Vagina (tissue), 2 donors: Measurements from ENCODE around the gene TECTA.

ENCODE experiments used
- POLR2A ChIP-seq, 2 donors: fragments of 450-650 bp; IDR thresholded peaks; one replicate each; pipeline ENCODE4 v1.6.1; 2017; ENCODE audit warnings: antibody characterized with exemption in 2 of 2, mild to moderate bottlenecking in 2 of 2, moderate library complexity in 2 of 2
- POLR2AphosphoS5 ChIP-seq, 2 donors: sonication (generic); formaldehyde crosslinking; IDR thresholded peaks; one replicate each; pipeline ENCODE4 v1.9.0; 2017; ENCODE audit warnings: antibody characterized with exemption in 2 of 2, mild to moderate bottlenecking in 2 of 2, low read depth in 1 of 2; ENCODE audit not compliant: insufficient read depth in 1 of 2
- TF ChIP-seq, protein P1 (sequence below), 3 experiments: fragments of 450-650 bp in 2 of 3; fragments of 200-600 bp in 1 of 3; sonication (generic) in 1 of 3; IDR thresholded peaks; one replicate each; pipeline ENCODE4 v1.5.1; 2017 to 2019; ENCODE audit warnings: antibody characterized with exemption in 3 of 3, mild to moderate bottlenecking in 2 of 3, moderate library complexity in 2 of 3

- TF ChIP-seq, protein P1, sequence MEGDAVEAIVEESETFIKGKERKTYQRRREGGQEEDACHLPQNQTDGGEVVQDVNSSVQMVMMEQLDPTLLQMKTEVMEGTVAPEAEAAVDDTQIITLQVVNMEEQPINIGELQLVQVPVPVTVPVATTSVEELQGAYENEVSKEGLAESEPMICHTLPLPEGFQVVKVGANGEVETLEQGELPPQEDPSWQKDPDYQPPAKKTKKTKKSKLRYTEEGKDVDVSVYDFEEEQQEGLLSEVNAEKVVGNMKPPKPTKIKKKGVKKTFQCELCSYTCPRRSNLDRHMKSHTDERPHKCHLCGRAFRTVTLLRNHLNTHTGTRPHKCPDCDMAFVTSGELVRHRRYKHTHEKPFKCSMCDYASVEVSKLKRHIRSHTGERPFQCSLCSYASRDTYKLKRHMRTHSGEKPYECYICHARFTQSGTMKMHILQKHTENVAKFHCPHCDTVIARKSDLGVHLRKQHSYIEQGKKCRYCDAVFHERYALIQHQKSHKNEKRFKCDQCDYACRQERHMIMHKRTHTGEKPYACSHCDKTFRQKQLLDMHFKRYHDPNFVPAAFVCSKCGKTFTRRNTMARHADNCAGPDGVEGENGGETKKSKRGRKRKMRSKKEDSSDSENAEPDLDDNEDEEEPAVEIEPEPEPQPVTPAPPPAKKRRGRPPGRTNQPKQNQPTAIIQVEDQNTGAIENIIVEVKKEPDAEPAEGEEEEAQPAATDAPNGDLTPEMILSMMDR (IDR thresholded peaks at IDR 0.05): no peak
- TF ChIP-seq POLR2A (IDR thresholded peaks at IDR 0.05) (no peak), POLR2AphosphoS5 (IDR thresholded peaks at IDR 0.05; ENCODE audit: insufficient read depth in 1 of 2, low read depth in 1 of 2) (no peak)
These were observed 1.7 kb upstream of the TECTA start for GRCh38 chr11:121099364-121099763.
